WTC11 (cell line): ENCODE data around the gene REXO2. TPM values are rescaled to one million over a fixed set of nuclear protein-coding genes. Genes with fewer than 3 reads are reported as not detected.
A peak's percentile ranks its signal among the peaks of the same experiment; 100 is the strongest.

ENCODE experiments used
- ATAC-seq: fragments of 200-7000 bp; cut with Tn5 transposase; 2 replicates; pipeline ENCODE4 v1.10.0; 2021; ENCODE audit warnings: mild to moderate bottlenecking, moderate library complexity
- Bru-seq: library from RNA; stranded (reverse); fragments of 400-500 nt; gene quantifications from one replicate; lab custom pipeline; 2021; lab: Mats Ljungman, UMichigan
- CTCF ChIA-PET: fragments of 300-600 bp; sonication (Branson Sonifier 250); formaldehyde crosslinking; loops from one replicate; lab custom pipeline; 2021; ENCODE audit warnings: antibody characterized with exemption; lab: Charles Lee
- POLR2A ChIA-PET: fragments of 350-600 bp; sonication (Branson Sonifier 250); formaldehyde crosslinking; loops from one replicate; lab custom pipeline; 2021; ENCODE audit warnings: antibody characterized with exemption; lab: Charles Lee
- DNase-seq: peaks from one replicate; pipeline ENCODE4 v3.0.0; 2021; ENCODE audit warnings: low spot score
- H3K27ac Mint-ChIP-seq: 2 replicates; pipeline ENCODE4 v1.8.0; 2021; ENCODE audit warnings: mixed read lengths
- H3K27me3 Mint-ChIP-seq: 2 replicates; pipeline ENCODE4 v1.8.0; 2021; ENCODE audit warnings: low read depth, mild to moderate bottlenecking, moderate library complexity, mixed read lengths
- H3K36me3 Mint-ChIP-seq: 2 replicates; pipeline ENCODE4 v1.8.0; 2021; ENCODE audit warnings: mixed read lengths
- H3K4me1 Mint-ChIP-seq: 2 replicates; pipeline ENCODE4 v1.8.0; 2022; ENCODE audit warnings: mixed read lengths
- H3K4me3 Mint-ChIP-seq: 2 replicates; pipeline ENCODE4 v1.8.0; 2021; ENCODE audit warnings: mild to moderate bottlenecking, moderate library complexity, mixed read lengths
- H3K9me3 Mint-ChIP-seq: 2 replicates; pipeline ENCODE4 v1.8.0; 2021; ENCODE audit warnings: mixed read lengths
- CBFB ChIP-seq: sonication (generic); formaldehyde crosslinking; IDR thresholded peaks from 2 replicates; pipeline ENCODE4 v1.8.1; 2022; ENCODE audit warnings: mild to moderate bottlenecking, low read depth, missing genetic modification reagents
- CREM ChIP-seq: sonication (generic); formaldehyde crosslinking; IDR thresholded peaks from 2 replicates; pipeline ENCODE4 v1.8.1; 2022; ENCODE audit warnings: mild to moderate bottlenecking, missing genetic modification reagents, moderate library complexity
- ELF4 ChIP-seq: sonication (generic); formaldehyde crosslinking; IDR thresholded peaks from 2 replicates; pipeline ENCODE4 v1.8.1; 2022; ENCODE audit warnings: low read depth, mild to moderate bottlenecking, moderate library complexity, missing genetic modification reagents
- ETV6 ChIP-seq: sonication (generic); formaldehyde crosslinking; IDR thresholded peaks from 2 replicates; pipeline ENCODE4 v1.8.1; 2022; ENCODE audit warnings: mild to moderate bottlenecking, missing genetic modification reagents
- FOXJ3 ChIP-seq: sonication (generic); formaldehyde crosslinking; IDR thresholded peaks from 2 replicates; pipeline ENCODE4 v1.9.0; 2021; ENCODE audit warnings: missing genetic modification reagents, mild to moderate bottlenecking, borderline replicate concordance
- IRF2 ChIP-seq: sonication (generic); formaldehyde crosslinking; IDR thresholded peaks from 2 replicates; pipeline ENCODE4 v1.8.0; 2022; ENCODE audit warnings: low read depth, missing genetic modification reagents, borderline replicate concordance
- MXD4 ChIP-seq: fragments of 250-450 bp; sonication (Bioruptor Pico); IDR thresholded peaks from 2 replicates; pipeline ENCODE4 v1.8.0; 2021; ENCODE audit warnings: mild to moderate bottlenecking, moderate library complexity, borderline replicate concordance
- NFE2L1 ChIP-seq: sonication (generic); formaldehyde crosslinking; IDR thresholded peaks from 2 replicates; pipeline ENCODE4 v1.8.1; 2023; ENCODE audit warnings: missing genetic modification reagents
- NFYB ChIP-seq: sonication (generic); formaldehyde crosslinking; conservative IDR thresholded peaks from 2 replicates; pipeline ENCODE4 v1.8.0; 2022; ENCODE audit warnings: low read depth, missing genetic modification reagents
- NR2C2 ChIP-seq: sonication (generic); formaldehyde crosslinking; IDR thresholded peaks from 2 replicates; pipeline ENCODE4 v1.8.0; 2022; ENCODE audit warnings: mild to moderate bottlenecking, missing genetic modification reagents
- OVOL2 ChIP-seq: fragments of 250-450 bp; sonication (Bioruptor Pico); IDR thresholded peaks from 2 replicates; pipeline ENCODE4 v1.9.0; 2021; ENCODE audit warnings: mild to moderate bottlenecking, borderline replicate concordance
- RORB ChIP-seq: fragments of 250-450 bp; sonication (Bioruptor Pico); IDR thresholded peaks from 2 replicates; pipeline ENCODE4 v1.9.0; 2021; ENCODE audit warnings: mild to moderate bottlenecking
- SOX15 ChIP-seq: fragments of 250-450 bp; sonication (Bioruptor Pico); IDR thresholded peaks from 2 replicates; pipeline ENCODE4 v1.9.0; 2021; ENCODE audit warnings: mild to moderate bottlenecking
- TCF7 ChIP-seq: sonication (generic); formaldehyde crosslinking; IDR thresholded peaks from 2 replicates; pipeline ENCODE4 v1.8.0; 2022; ENCODE audit warnings: mild to moderate bottlenecking, low read depth, missing genetic modification reagents, moderate library complexity
- ZBTB21 ChIP-seq: sonication (generic); formaldehyde crosslinking; IDR thresholded peaks from 2 replicates; pipeline ENCODE4 v1.8.1; 2023; ENCODE audit warnings: mild to moderate bottlenecking, missing genetic modification reagents, borderline replicate concordance
- ZNF138 ChIP-seq: sonication (generic); formaldehyde crosslinking; conservative IDR thresholded peaks from 2 replicates; pipeline ENCODE4 v1.8.1; 2022; ENCODE audit warnings: mild to moderate bottlenecking, moderate library complexity, missing genetic modification reagents
- ZNF219 ChIP-seq: sonication (generic); formaldehyde crosslinking; IDR thresholded peaks from 2 replicates; pipeline ENCODE4 v1.8.0; 2023; ENCODE audit warnings: missing genetic modification reagents, mild to moderate bottlenecking, borderline replicate concordance
- long read RNA-seq, 3 experiments: library from RNA in 1 of 3; library from capped mRNA in 1 of 3; library from polyadenylated mRNA in 1 of 3; unstranded in 2 of 3; stranded (forward) in 1 of 3; transcript quantifications; one replicate each; pipeline ENCODE4 v2.0.0, GENCODE V29; 2021
- total RNA-seq: library from RNA; stranded (reverse); gene quantifications from 3 replicates; pipeline ENCODE4 v1.2.3, GENCODE V29; 2021
- TF ChIP-seq, protein P1 (sequence below): fragments of 250-450 bp; sonication (Bioruptor Pico); IDR thresholded peaks from 2 replicates; pipeline ENCODE4 v1.9.0; 2021; ENCODE audit warnings: mild to moderate bottlenecking
- TF ChIP-seq, protein P2 (sequence below): sonication (generic); formaldehyde crosslinking; IDR thresholded peaks from 2 replicates; pipeline ENCODE4 v1.8.0; 2023; ENCODE audit warnings: missing genetic modification reagents
- TF ChIP-seq, protein P3 (sequence below): sonication (generic); formaldehyde crosslinking; IDR thresholded peaks from 2 replicates; pipeline ENCODE4 v1.8.0; 2022; ENCODE audit warnings: missing genetic modification reagents
- TF ChIP-seq, protein P4 (sequence below): fragments of 250-450 bp; sonication (Bioruptor Pico); IDR thresholded peaks from 2 replicates; pipeline ENCODE4 v2.1.2; 2022; ENCODE audit warnings: mild to moderate bottlenecking, moderate library complexity
- TF ChIP-seq, protein P5 (sequence below): sonication (generic); formaldehyde crosslinking; IDR thresholded peaks from 2 replicates; pipeline ENCODE4 v1.8.0; 2022; ENCODE audit warnings: mild to moderate bottlenecking, missing genetic modification reagents
- TF ChIP-seq, protein P6 (sequence below): sonication (generic); formaldehyde crosslinking; IDR thresholded peaks from 2 replicates; pipeline ENCODE4 v1.8.1; 2023; ENCODE audit warnings: mild to moderate bottlenecking, missing genetic modification reagents, moderate library complexity
- TF ChIP-seq, protein P7 (sequence below): sonication (generic); formaldehyde crosslinking; IDR thresholded peaks from 2 replicates; pipeline ENCODE4 v1.8.0; 2022; ENCODE audit warnings: mild to moderate bottlenecking, missing genetic modification reagents

Gene REXO2
- total RNA-seq (90.2 to 99.1 TPM (median 98.8 TPM) in 3 replicates), Bru-seq, nascent RNA (percentile 96 among the genes with signal in this experiment)
- long read RNA-seq, experiment 1, transcript REXO2-220 (7 exons, 1,158 nt): major isoform, 122 of 152 reads
- long read RNA-seq, experiment 1, partial matches to known transcripts: 2 of 152 reads
- long read RNA-seq, experiment 1, other reads (novel, unspliced or antisense): 20 of 152 reads
- long read RNA-seq, experiment 2, transcript REXO2-220 (7 exons, 1,158 nt): major isoform, 104 of 144 reads
- long read RNA-seq, experiment 2, transcript REXO2-202 (5 exons, 449 nt): minor isoform, 6 of 144 reads
- long read RNA-seq, experiment 2, partial matches to known transcripts: 8 of 144 reads
- long read RNA-seq, experiment 2, other reads (novel, unspliced or antisense): 19 of 144 reads
- long read RNA-seq, experiment 3, transcript REXO2-220 (7 exons, 1,158 nt): major isoform, 525 of 629 reads
- long read RNA-seq, experiment 3, transcript REXO2-205 (6 exons, 664 nt): minor isoform, 11 of 629 reads
- long read RNA-seq, experiment 3, transcript REXO2-202 (5 exons, 449 nt): minor isoform, 17 of 629 reads
- long read RNA-seq, experiment 3, transcript REXO2-204 (4 exons, 1,081 nt): minor isoform, 12 of 629 reads
- long read RNA-seq, experiment 3, partial matches to known transcripts: 8 of 629 reads
- long read RNA-seq, experiment 3, other reads (novel, unspliced or antisense): 35 of 629 reads

DNA sequence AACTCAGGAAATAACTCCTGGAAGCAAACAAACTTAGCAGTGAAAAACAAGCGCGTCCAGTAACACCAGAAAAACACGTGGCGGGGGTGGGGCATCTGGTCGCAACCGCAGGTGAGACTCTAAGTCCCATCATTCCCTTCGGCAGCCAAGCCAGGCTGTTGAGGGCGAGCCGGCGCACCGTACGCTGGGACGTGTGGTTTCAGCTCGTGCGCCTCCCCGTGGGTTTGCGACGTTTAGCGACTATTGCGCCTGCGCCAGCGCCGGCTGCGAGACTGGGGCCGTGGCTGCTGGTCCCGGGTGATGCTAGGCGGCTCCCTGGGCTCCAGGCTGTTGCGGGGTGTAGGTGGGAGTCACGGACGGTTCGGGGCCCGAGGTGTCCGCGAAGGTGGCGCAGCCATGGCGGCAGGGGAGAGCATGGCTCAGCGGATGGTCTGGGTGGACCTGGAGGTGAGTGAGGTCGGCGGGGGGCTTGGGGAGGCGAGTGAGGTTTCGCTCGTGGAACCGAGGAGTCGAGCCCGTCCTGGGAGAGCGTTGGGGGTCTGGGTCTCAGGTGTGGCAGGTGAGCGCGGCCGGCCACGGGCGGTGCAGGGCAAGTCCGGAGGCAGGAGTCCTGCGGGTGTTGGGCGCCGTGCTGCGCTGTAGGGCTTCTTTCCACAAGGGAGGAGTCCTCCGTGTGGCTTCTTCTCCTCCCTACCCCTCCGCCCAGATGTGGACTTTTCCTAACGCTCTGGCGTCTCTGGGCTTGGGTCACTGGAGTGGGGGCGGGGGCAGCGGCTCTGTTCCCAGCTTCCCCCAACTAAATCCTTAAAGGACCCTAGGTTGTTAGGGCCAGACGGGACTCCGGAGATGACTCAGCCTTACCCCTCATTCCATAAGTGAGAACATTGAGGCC, at the start of gene REXO2:
REXO2 (plus strand) TSS at position 239 of the 892 bp plus-strand sequence; CDS start at position 301, 62 bp downstream.
- POLR2A ChIA-PET: interaction anchor here (0.6 to 1.4 kb wide), 2 partner anchors 39 to 65 kb away, joined by 3 to 6 read pairs; partner anchors contain the start of genes C11orf71 and RBM7
- peaks cover 19% of the 10 kb centered on the region for H3K36me3 Mint-ChIP-seq
- peaks cover 50% of the 10 kb centered on the region for H3K4me1 Mint-ChIP-seq
- TF ChIP-seq, protein P1, sequence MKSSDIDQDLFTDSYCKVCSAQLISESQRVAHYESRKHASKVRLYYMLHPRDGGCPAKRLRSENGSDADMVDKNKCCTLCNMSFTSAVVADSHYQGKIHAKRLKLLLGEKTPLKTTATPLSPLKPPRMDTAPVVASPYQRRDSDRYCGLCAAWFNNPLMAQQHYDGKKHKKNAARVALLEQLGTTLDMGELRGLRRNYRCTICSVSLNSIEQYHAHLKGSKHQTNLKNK: no peak
- TF ChIP-seq, protein P2, sequence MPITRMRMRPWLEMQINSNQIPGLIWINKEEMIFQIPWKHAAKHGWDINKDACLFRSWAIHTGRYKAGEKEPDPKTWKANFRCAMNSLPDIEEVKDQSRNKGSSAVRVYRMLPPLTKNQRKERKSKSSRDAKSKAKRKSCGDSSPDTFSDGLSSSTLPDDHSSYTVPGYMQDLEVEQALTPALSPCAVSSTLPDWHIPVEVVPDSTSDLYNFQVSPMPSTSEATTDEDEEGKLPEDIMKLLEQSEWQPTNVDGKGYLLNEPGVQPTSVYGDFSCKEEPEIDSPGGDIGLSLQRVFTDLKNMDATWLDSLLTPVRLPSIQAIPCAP (CRISPR knock-in tag): no peak
- TF ChIP-seq, protein P3, sequence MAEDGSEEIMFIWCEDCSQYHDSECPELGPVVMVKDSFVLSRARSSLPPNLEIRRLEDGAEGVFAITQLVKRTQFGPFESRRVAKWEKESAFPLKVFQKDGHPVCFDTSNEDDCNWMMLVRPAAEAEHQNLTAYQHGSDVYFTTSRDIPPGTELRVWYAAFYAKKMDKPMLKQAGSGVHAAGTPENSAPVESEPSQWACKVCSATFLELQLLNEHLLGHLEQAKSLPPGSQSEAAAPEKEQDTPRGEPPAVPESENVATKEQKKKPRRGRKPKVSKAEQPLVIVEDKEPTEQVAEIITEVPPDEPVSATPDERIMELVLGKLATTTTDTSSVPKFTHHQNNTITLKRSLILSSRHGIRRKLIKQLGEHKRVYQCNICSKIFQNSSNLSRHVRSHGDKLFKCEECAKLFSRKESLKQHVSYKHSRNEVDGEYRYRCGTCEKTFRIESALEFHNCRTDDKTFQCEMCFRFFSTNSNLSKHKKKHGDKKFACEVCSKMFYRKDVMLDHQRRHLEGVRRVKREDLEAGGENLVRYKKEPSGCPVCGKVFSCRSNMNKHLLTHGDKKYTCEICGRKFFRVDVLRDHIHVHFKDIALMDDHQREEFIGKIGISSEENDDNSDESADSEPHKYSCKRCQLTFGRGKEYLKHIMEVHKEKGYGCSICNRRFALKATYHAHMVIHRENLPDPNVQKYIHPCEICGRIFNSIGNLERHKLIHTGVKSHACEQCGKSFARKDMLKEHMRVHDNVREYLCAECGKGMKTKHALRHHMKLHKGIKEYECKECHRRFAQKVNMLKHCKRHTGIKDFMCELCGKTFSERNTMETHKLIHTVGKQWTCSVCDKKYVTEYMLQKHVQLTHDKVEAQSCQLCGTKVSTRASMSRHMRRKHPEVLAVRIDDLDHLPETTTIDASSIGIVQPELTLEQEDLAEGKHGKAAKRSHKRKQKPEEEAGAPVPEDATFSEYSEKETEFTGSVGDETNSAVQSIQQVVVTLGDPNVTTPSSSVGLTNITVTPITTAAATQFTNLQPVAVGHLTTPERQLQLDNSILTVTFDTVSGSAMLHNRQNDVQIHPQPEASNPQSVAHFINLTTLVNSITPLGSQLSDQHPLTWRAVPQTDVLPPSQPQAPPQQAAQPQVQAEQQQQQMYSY (CRISPR knock-in tag): no peak
- TF ChIP-seq NFE2L1 (CRISPR knock-in tag) (no peak), NFYB (CRISPR knock-in tag) (no peak), SOX15 (no peak), ZNF138 (CRISPR knock-in tag) (no peak), RORB (CRISPR knock-in tag) (no peak), ZBTB21 (CRISPR knock-in tag) (no peak), CBFB (CRISPR knock-in tag) (no peak), CREM (no peak), NR2C2 (no peak), TCF7 (CRISPR knock-in tag) (peak; percentile 58; the same call in 1 of the 2 replicates), ZNF219 (CRISPR knock-in tag) (no peak), IRF2 (CRISPR knock-in tag) (no peak), OVOL2 (CRISPR knock-in tag) (no peak), ELF4 (no peak), FOXJ3 (CRISPR knock-in tag) (no peak), MXD4 (CRISPR knock-in tag) (no peak), ETV6 (CRISPR knock-in tag) (0 out of 2 replicates have a peak, but pooled peaks have one; percentile 20)
- TF ChIP-seq, protein P4, sequence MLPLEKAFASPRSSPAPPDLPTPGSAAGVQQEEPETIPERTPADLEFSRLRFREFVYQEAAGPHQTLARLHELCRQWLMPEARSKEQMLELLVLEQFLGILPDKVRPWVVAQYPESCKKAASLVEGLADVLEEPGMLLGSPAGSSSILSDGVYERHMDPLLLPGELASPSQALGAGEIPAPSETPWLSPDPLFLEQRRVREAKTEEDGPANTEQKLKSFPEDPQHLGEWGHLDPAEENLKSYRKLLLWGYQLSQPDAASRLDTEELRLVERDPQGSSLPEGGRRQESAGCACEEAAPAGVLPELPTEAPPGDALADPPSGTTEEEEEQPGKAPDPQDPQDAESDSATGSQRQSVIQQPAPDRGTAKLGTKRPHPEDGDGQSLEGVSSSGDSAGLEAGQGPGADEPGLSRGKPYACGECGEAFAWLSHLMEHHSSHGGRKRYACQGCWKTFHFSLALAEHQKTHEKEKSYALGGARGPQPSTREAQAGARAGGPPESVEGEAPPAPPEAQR (CRISPR knock-in tag): no peak
- TF ChIP-seq, protein P5, sequence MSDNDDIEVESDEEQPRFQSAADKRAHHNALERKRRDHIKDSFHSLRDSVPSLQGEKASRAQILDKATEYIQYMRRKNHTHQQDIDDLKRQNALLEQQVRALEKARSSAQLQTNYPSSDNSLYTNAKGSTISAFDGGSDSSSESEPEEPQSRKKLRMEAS (CRISPR knock-in tag): peak; percentile 91
- TF ChIP-seq, protein P6, sequence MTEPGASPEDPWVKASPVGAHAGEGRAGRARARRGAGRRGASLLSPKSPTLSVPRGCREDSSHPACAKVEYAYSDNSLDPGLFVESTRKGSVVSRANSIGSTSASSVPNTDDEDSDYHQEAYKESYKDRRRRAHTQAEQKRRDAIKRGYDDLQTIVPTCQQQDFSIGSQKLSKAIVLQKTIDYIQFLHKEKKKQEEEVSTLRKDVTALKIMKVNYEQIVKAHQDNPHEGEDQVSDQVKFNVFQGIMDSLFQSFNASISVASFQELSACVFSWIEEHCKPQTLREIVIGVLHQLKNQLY (CRISPR knock-in tag): no peak
- TF ChIP-seq, protein P7, sequence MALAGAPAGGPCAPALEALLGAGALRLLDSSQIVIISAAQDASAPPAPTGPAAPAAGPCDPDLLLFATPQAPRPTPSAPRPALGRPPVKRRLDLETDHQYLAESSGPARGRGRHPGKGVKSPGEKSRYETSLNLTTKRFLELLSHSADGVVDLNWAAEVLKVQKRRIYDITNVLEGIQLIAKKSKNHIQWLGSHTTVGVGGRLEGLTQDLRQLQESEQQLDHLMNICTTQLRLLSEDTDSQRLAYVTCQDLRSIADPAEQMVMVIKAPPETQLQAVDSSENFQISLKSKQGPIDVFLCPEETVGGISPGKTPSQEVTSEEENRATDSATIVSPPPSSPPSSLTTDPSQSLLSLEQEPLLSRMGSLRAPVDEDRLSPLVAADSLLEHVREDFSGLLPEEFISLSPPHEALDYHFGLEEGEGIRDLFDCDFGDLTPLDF (CRISPR knock-in tag): no peak

More for the DNA sequence above, at the start of gene REXO2:
- ATAC-seq (peak; percentile 90), DNase-seq (peak; percentile 89)
- Mint-ChIP-seq H3K27me3 (no peaks in the 10 kb centered on the region), H3K27ac (peak within 1 kb of the TSS; percentile 93), H3K4me3 (peak within 1 kb of the TSS; percentile 88), H3K9me3 (0 out of 2 replicates have a peak, but pooled peaks cover 3% of the 10 kb centered on the region)
- CTCF ChIA-PET: interaction anchor here (0.5 to 1.0 kb wide), 3 partner anchors 43 to 1484 kb away, joined by 3 to 5 read pairs (median 3); no protein-coding TSS in a partner anchor
